Lower leg skin (tissue), 3 donors: ENCODE data around the gene PMFBP1.

ENCODE experiments used
- POLR2A ChIP-seq, 2 donors: fragments of 450-650 bp; IDR thresholded peaks; one replicate each; pipeline ENCODE4 v1.6.1; 2016 to 2017; ENCODE audit warnings: antibody characterized with exemption in 2 of 2, mild to moderate bottlenecking in 1 of 2, moderate library complexity in 1 of 2
- TF ChIP-seq, protein P1 (sequence below), 3 donors: fragments of 450-650 bp; IDR thresholded peaks; one replicate each; pipeline ENCODE4 v1.5.1; 2016; ENCODE audit warnings: antibody characterized with exemption in 3 of 3, mild to moderate bottlenecking in 3 of 3, moderate library complexity in 2 of 3

DNA sequence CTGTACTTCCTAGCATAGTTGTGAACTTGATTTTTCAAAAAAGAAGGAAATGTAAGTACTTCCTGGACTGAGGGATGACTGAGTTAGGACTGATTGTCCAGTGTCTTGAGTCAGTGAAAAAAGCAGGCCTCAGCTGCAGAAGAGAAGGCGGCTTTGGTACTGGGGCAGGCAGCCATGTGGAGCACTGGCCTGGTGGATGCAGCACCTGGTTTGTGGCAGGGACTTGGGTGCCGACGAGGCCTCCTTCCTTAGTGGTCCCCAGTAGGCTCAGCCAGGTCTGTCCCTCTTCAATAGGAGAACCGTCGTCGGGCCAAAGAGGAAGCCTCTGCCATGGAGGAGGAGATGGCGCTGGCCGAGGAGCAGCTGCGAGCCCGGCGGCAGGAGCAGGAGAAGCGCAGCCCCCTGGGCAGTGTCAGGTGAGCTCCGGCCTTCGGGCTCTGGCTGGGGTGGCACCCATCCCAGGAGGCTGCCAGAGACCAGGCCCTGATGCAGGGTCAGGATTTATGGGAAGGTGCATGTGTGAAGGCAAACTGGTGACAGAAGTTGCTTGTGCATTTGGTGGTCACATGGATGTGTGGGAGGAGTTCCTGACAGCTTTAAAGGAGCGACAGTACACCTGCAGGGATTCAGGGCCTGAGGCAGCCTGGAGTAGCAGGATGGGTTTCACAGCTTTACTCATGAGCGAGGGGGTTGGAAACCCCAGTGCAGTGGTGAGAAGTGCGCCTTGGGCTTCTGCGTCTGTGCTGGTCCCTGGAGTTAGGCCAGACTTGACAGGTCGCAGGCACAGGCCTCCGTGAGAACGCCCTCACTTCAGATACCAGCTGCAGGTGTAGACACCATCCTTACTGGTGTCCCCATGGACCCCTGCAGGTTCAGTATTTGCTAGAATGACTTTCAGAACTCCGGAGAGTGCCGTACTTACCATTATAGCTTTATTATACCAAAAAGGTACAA lies 61.0 kb downstream of the PMFBP1 start:
- TF ChIP-seq, protein P1, sequence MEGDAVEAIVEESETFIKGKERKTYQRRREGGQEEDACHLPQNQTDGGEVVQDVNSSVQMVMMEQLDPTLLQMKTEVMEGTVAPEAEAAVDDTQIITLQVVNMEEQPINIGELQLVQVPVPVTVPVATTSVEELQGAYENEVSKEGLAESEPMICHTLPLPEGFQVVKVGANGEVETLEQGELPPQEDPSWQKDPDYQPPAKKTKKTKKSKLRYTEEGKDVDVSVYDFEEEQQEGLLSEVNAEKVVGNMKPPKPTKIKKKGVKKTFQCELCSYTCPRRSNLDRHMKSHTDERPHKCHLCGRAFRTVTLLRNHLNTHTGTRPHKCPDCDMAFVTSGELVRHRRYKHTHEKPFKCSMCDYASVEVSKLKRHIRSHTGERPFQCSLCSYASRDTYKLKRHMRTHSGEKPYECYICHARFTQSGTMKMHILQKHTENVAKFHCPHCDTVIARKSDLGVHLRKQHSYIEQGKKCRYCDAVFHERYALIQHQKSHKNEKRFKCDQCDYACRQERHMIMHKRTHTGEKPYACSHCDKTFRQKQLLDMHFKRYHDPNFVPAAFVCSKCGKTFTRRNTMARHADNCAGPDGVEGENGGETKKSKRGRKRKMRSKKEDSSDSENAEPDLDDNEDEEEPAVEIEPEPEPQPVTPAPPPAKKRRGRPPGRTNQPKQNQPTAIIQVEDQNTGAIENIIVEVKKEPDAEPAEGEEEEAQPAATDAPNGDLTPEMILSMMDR (IDR thresholded peaks at IDR 0.05): no peak
- TF ChIP-seq POLR2A (IDR thresholded peaks at IDR 0.05): no peak
